Stimulated activated naive CD4-positive, alpha-beta T cell (primary cell): Measurements from ENCODE around the gene BANP.
"Not testable (repeated sequence)": the region's sequence is repeated elsewhere in the genome, so short reads cannot be mapped to it uniquely, and the experiment has no call there.

Experiments
- DNase-seq, 6 experiments: peaks; one replicate each; lab custom pipeline; 2025; lab: John Stamatoyannopoulos, UW

BANP gene

DNA sequence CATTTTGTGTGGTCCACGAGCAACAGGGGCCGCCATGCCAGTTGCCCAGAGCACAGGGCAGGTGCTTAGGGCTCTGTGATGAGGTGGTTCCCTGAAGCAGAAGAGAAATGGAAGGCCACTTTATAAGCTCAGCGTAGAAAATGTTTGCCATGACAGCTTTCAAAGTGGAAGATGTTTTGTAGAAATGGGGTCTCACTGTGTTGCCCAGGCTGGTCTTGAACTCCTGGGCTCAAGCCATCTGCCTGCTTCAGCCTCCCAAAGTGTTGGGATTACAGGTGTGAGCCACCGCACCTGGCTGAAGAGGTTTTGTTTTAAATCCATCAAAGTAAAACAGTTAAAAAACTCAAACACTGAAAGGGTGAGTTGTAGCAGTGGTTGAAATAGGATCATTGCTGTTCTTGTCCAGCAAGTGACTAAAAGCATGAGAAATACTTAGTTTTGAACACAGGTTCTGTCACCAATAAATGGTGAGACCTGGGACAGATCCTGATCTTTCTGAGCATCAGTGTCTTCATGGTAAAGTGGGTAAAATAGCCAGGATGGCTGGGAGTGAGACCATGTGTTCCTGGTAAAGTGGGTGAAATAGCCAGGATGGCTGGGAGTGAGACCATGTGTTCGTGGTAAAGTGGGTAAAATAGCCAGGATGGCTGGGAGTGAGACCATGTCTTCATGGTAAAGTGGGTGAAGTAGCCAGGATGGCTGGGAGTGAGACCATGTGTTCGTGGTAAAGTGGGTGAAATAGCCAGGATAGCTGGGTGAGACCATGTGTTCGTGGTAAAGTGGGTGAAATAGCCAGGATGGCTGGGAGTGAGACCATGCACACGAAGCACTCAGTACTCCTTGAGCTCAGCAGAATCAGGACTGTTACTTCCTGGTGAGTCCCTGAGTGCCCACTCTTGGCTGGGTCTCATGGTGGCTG is 46.0 kb downstream of the BANP start:
- DNase-seq = no peak

DNA sequence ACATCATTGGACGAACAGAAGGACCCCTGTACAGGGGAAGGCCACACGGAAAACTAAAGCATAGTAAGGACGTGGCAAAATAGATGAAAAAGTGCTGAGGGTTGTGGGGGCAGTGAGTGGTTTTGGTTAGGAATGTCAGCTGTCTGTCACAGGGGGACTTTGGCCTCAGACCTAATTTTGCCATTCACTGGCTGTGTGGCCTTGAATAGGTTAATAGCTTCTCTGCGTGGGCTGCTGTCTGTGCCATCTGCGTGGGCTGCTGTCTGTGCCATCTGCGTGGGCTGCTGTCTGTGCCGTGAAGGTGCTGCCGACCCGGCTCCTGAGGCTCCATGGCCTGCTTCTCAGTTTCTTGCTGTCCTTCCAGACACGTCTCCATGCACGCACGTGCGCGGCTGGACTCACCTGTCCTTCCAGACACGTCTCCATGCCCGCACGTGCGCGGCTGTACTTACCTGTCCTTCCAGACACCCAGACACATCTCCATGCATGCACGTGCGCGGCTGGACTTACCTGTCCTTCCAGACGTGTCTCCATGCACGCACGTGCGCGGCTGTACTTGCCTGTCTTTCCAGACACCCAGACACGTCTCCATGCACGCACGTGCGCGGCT is 47.1 kb downstream of the BANP start:
- not testable (repeated sequence) for DNase-seq

DNA sequence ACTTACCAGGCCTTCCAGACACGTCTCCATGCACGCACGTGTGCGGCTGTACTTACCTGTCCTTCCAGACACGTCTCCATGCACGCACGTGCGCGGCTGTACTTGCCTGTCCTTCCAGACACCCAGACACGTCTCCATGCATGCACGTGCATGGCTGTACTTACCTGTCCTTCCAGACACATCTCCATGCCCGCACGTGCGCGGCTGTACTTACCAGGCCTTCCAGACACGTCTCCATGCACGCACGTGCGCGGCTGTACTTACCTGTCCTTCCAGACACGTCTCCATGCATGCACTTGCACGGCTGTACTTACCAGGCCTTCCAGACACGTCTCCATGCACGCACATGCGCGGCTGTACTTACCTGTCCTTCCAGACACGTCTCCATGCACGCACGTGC is 47.8 kb downstream of the BANP start:
- DNase-seq = not testable (repeated sequence)

DNA sequence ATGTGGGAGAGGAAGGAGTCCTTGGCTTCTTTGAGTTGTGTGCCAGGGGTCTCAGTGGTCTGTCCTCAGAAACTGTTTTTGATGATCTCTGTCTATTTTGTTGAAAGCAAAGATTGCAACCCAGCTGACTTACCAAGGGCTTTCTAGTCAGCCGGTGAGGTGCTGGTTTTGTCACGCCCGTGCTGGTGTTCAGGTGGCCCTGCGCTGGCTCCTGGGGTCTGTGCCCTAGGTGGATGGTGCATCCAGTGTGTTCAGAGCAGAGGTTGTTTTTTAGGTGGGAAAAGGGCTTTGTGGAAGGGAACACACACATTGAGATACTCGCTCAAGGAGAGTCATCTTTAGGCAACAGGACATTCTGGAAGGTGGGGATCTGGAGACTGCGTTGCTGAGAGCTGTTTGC is 51.0 kb downstream of the BANP start:
- DNase-seq = no peak

DNA sequence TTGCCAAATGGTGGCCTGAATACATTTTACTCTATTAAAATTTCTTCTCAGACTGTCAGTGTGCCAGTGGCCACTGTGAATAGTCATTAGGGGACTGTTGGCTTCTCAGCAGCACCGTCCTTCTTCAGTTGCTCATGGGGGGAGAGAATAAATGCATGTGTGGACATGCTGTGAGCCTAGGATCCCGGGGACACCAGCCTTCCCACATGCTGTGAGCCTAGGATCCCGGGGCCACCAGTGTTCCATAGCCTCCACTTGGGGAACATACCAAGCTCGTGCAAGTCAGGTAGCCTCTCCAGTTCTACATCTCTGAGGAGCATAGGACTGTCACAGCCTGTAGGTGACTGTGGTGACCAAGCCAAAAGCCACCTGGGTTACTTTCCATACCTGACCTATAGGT is 51.5 kb downstream of the BANP start:
- no peak for DNase-seq

DNA sequence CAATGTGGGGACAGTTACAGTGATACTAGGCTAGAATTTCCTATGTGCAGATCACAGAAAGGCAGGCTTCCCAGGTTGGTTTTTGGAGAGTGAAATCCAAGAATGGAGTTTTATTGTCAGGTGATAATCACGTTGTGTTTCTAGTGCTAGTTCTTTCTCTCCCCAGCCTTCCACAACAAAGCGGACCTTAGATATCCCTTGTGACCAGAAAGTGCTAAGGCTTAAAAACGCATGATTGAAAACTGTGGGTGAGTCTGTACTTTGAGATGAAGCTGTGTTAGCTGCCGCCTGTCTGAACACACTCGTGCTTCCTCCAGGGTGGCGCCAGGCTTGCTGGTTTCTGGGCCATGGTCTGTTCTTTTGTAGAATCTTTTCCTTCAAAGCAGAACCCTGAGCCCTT is 52.1 kb downstream of the BANP start:
- no peak for DNase-seq

DNA sequence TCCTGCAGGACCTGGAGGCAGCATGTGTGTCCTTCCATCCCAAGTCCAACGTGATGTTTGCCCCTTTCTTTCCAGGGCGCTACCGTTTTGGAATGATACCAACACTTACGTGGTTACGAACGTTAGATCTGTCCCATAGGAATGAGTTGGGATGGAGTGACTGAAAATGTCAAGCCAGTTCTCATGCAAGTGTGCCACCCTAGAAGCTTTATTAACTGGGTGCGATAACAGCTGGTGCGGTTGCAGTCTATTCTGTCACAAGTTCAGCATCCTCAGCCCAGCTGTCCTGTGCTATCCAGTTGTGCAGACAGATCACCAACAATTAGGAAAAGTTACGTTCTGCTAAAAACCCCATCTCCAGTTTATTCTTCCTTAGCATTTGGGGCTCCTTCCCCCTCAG is 52.5 kb downstream of the BANP start:
- DNase-seq = no peak

DNA sequence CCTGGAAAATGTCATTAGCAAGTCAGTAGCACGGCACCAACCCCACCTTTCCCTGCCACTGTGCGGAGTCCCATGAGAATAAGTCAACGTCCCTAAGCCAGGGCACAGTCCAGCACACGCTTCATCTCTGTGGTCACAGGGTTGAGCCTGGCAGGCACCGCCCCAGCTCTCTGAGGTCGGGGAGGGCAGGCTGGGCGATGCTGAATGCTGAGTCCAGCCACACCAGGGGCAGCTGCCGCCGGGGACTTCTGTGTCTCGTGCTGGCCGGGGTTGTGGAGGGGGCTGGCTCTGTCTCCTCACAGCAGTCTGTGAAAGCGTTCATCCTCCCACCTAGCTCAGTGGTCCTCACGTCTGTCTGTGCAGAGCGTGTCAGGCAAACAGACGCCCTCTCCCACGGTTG is 53.2 kb downstream of the BANP start:
- DNase-seq = no peak

DNA sequence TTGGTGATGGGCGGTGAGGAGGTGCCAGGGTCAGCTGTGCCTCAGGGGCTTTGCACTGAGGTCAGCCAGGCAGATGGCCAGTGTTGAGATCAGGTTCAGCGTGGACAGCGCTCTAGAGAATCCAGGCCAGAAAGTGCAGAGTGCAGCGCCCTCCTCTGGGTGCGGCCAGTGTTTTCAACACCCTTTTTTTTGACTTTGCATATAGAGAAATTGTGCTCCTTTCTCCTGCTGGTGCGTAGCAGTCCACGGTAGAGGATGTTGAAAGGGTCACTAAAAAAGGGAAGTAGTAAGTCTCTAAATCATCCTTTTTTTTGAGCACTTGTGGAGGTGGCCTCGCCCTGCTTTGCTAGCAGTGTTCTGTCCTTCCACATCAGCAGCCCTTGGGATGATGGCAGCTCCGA is 53.9 kb downstream of the BANP start:
- no peak for DNase-seq

DNA sequence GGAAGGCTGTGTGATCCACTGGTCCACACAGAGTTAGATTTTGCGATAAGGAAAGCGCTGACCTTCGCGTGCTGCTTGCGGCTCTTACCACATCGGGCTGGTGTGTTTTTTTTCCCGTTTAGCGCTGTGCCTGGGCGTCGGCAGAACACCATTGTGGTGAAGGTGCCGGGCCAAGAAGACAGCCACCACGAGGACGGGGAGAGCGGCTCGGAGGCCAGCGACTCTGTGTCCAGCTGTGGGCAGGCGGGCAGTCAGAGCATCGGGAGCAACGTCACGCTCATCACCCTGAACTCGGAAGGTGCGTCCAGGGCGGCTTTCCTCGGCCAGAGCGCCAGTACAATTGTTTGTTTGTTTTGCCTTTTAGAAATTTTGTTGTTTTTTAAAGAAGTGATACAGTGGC is 54.7 kb downstream of the BANP start:
- no peak for DNase-seq

DNA sequence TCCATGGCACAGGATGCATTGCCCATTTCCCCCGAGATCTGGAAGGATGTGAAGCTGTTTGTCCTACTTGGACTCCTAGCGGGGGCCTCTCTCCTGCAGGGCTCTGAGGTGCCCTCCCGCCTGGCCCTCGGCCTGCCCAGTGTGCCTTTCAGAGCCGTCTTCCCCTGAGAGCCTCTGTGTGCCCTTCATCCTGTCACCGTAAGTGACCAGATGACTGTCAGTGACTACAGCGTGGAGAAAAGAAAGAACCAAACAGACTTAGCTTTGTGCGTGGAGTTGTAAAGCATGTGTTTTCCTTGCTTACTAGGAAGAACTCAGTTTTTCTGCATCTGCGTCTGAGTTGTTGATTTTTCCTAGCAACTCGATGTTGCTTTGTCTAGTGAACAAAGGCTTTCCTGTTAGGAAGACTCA is 56.1 kb downstream of the BANP start:
- DNase-seq = no peak

DNA sequence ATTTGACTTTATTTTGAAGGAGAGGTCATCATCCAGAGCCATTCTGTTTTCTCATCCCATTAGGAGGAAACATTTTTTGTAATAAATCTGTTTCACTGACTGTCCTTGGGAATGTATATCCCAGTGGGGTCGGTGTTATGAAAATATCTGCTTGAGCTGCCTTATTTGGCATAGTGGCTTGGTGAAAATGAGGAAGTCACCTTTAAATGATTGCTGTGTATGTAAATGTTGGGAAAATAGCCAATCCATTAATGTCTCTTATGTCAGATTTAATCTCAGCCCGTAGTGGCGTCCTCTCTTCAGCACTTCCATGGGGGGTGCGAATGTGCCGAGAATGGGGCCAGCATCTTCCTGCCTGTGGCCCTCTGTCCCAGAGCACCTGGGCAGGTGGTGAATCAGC is 57.6 kb downstream of the BANP start:
- DNase-seq = no peak

DNA sequence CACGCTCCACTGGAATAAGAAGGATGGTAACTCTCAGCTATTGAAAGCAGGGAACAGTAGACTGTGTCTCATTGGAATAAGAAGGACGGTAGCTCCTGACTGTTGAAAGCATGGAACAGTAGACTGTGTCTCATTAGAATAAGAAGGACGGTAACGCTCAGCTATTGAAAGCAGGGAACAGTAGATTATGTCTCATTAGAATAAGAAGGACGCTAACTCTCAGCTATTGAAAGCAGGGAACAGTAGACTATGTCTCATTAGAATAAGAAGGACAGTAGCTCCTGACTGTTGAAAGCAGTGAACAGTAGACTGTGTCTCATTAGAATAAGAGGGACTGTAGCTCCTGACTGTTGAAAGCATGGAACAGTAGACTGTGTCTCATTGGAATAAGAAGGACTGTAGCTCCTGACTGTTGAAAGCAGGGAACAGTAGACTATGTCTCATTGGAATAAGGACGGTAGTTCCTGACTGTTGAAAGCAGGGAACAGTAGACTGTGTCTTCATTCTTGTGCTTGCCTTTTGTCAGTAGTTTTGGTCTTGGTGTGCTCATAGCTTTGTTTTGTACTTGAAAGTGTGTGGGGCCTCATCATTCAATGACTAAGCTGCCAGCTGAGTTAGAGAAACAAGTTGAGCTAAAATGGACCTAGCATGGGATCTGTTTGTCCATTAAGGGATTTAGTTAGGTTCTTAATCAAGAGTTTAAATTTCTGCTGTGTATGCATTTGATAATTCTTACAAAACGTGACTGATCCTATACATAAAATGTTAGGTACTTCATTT is 58.5 kb downstream of the BANP start:
- DNase-seq = no peak

DNA sequence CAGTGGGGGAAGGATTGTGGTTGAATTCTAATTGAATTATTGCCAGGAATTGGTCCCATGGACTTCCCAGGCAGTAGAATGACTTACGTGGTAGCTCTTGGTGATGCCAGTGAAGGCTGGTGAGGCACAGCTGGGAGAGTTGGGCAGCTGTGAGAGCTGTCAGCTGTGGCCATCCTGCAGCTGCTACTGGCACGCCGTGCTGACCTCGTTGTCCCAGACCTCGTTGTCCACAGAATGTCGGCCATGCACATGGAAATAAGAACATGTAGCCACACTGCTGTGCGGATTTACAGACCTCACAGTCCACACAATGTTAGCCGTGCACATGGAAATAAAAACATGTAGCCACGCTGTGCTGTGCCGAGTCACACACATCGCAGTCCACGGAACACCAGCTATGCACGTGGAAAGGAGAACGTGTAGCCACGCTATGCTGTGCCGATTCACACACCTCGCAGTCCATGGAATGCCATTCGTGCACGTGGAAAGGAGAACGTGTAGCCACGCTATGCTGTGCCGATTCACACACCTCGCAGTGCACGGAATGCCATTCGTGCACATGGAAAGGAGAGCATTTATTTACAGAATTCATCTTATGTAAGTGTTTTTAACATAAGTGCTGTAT is 59.2 kb downstream of the BANP start:
- DNase-seq = no peak

DNA sequence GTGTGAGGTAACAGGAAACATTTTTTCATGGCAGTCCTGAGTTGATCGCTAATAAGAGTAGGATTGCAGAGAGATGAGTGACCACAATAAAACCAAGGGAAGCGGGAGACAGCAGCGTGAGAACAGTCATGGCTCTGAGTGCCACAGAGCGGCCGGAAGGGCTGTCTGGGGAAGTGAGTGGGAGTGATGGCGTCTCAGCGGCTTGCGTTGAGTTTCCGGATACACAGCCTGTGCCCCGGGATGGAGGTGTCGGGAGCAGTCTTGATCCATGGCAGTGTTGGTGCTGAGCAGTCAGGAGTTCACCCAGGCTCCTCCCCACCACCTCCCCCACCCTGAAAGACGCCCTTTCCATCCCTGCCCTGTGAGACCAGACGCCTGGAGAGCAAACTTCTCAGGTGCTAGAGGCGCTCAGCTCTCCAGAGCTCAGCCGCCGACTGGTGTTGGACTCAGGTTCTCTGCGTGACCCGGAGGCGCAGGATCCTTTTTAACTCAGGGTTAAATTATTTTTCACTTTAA is 59.8 kb downstream of the BANP start:
- no peak for DNase-seq

DNA sequence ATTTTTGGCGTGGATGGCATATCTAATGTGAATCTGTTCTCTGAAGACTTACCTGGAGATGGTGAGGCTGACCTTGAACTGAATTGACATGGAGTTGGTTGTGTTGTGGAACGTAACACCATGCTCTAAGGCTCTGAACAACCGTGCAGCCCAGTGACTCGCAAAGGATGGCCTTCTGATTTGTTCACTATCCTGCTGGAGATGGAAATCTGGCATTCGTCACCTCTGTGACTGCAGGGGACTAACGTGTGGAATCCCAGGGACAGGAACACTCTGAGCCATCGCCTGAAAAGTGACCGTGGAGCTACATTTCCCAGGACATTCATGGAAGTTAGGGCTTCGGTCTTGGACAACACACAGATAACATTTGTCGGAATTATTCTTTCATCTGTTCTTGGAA is 61.1 kb downstream of the BANP start:
- no peak for DNase-seq

DNA sequence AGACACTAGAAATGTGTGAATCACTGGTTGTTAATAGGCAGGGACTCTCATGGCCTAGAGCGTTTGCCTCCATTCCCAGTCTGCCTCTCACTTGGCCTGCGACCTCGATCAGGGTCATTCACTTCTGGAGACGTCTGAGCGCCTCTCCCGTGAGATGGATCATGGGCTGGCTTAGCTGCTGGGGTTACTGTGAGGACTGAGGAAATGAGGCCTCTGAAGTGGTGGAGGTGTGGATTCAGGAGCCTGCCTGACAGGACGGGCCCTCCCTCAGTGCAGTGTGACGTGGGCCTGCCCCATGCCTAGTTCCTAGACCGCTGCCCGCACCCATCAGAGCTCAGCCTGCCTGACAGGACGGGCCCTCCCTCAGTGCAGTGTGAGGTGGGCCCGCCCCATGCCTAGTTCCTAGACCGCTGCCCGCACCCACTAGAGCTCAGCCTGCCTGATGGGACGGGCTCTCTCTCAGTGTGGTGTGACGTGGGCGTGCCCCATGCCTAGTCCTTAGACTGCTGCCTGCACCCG is 61.9 kb downstream of the BANP start:
- no peak for DNase-seq

DNA sequence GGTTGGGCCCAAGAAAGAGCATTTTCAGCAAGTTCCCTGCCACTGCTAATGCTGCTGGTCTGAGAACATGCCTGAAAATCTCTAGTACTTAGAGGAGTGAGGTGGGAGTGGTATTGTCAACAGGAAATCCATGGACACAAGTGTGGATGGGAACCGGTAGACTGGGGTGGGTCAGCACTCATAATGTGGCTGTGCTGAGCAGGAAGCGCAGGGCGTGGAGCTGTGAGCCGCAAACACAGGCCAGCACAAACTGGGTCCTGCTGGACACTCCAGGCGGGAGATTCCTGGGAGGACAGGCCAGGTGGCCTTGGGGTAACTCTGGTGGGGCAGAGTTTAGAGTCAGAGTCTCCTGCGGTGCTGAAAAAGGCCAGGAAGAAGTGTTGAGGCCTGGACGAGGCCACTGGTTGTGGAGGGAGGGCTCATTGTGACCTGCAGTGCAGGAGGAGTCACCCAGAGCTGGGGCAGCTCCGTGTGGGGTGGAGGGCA is 62.6 kb downstream of the BANP start:
- no peak for DNase-seq

DNA sequence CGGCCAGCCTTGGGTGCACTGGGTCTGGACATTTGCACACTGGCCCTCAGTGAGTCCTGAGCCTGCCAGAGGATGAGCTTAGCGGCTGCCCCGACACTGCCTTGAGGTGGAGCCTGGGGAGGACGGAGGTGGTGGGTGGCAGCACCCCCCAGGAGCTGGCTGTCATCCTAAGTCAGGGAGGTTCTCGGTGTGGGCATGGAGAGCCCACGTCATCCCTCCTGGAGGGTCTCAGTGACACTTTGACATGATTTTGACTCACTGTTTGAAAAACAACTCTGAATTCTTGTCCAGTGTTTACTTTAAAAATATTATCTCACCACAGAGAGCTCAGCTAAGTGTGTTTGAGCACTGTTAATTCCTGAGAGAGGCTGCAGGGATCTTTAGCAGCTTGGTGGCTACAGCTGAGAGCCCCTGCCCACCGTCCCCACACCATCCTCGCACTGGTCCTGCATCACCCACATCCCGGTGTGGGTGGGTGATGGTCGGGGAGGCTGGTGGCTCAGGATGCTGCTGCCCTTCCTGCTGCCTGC is 63.1 kb downstream of the BANP start:
- no peak for DNase-seq

DNA sequence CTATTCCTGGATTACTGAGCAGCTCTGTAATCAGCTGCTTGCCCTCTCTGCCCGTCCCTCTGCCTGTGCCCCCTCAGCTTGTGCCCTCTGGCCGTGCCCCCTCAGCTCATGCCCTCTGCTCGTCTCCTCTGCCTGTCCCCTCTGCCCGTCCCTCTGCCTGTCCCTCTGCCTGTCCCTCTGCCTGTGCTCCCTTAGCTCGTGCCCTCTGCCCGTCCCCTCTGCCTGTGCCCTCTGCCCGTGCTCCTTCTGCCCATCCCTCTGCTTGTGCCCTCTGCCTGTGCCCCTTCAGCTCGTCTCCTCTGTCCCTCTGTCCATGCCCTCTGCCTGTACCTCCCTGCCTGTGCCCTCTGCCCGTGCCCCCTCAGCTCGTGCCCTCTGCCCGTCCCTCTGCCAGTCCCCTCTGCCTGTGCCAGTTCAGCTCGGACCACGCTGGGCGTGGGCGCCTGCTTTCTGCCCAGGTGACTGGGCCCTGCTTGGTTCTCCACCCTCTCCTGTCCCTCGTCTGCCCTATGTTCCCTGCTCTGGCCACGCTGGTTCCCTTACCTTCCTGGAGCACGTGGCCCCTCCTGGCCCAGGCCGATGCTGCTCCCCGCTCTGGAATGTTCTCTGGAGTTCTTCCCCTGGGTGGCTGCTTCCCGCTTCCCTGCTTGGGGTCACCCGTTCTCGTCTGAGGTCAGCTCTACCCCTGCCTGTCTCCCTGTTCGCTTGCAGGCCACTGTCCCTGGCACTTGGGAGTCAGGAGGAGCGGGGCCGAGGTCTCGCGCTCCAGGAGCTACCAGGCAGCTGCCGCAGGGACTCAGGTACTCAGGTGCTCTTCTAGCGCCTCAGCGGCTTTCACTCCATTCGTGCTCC is 63.9 kb downstream of the BANP start:
- no peak for DNase-seq

DNA sequence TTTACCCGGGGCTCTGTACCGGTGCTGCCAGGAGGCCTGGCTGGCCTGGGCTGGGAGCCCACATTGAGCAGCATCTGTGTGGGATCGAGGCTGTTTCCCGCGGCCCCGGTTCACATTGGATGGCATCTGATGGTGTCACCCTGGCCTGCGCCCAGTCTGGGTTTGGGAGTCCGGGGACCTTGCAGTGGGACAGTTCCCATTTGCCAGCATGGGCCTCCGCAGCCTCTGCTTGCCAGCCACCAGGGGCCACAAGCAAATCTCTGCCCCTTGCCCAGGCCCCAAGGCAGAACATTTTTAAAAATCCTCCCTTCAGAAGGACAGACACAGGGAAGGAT is 64.5 kb downstream of the BANP start:
- DNase-seq = no peak
